ENCODE results near the gene TMEM117. TPM values are rescaled to one million over a fixed set of nuclear protein-coding genes. Genes with fewer than 3 reads are reported as not detected.

Gene TMEM117
- total and polyA plus RNA-seq, 12 donors = 4.0 to 8.5 (median 7.1) TPM

- 89 to 95% methylated on average over 4 of the region's 4 CpGs for WGBS, 2 donors
These were observed 265.6 kb downstream of the TMEM117 start for GRCh38 chr12:44101475-44101874.

GRCh38 chr12:44114906-44115305, 279.0 kb downstream of the TMEM117 start:
- ATAC-seq = no peak
- H3K9me3 ChIP-seq = peaks cover 0 to 8% (median 0%) of the 10 kb centered on the region in 11 donors
- TF ChIP-seq, protein P1, sequence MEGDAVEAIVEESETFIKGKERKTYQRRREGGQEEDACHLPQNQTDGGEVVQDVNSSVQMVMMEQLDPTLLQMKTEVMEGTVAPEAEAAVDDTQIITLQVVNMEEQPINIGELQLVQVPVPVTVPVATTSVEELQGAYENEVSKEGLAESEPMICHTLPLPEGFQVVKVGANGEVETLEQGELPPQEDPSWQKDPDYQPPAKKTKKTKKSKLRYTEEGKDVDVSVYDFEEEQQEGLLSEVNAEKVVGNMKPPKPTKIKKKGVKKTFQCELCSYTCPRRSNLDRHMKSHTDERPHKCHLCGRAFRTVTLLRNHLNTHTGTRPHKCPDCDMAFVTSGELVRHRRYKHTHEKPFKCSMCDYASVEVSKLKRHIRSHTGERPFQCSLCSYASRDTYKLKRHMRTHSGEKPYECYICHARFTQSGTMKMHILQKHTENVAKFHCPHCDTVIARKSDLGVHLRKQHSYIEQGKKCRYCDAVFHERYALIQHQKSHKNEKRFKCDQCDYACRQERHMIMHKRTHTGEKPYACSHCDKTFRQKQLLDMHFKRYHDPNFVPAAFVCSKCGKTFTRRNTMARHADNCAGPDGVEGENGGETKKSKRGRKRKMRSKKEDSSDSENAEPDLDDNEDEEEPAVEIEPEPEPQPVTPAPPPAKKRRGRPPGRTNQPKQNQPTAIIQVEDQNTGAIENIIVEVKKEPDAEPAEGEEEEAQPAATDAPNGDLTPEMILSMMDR (IDR thresholded peaks at IDR 0.05) = no peak
- H3K4me1 ChIP-seq = peaks cover 0 to 14% (median 3%) of the 10 kb centered on the region in 9 donors
- no peaks in the 10 kb centered on the region for H3K36me3 ChIP-seq
- H3K27me3 ChIP-seq = no peaks in the 10 kb centered on the region
- H3K4me3 ChIP-seq = no peak overlapping the region
- DNase-seq = no peak
- intact Hi-C loops (cut with DNase I) = no loop called here
- WGBS, 2 donors = 95 to 98% methylated on average over 2 of the region's 2 CpGs
- H3K27ac ChIP-seq = no peak overlapping the region

More at GRCh38 chr12:44101475-44101874, 265.6 kb downstream of the TMEM117 start:
- Histone ChIP-seq H3K4me1 (peaks cover 0 to 4% (median 0%) of the 10 kb centered on the region in 9 donors), H3K4me3 (no peak overlapping the region), H3K27me3 (no peaks in the 10 kb centered on the region), H3K9me3 (peaks cover 0 to 8% (median 0%) of the 10 kb centered on the region in 11 donors), H3K27ac (no peak overlapping the region), H3K36me3 (no peaks in the 10 kb centered on the region)
- intact Hi-C loops (cut with DNase I) = no loop called here
- no peak for ATAC-seq
- TF ChIP-seq, protein P1 (IDR thresholded peaks at IDR 0.05) = no peak
- DNase-seq = no peak

GRCh38 chr12:44117337-44117736, 281.5 kb downstream of the TMEM117 start:
- H3K27me3 ChIP-seq = no peaks in the 10 kb centered on the region
- WGBS, 2 donors = 90 to 97% methylated on average over 1 of the region's 1 CpG
- no peak for ATAC-seq
- no peaks in the 10 kb centered on the region for H3K36me3 ChIP-seq
- no peak overlapping the region for H3K4me3 ChIP-seq
- TF ChIP-seq, protein P1 (IDR thresholded peaks at IDR 0.05) = no peak
- peaks cover 0 to 28% (median 0%) of the 10 kb centered on the region in 11 donors for H3K9me3 ChIP-seq
- intact Hi-C loops (cut with DNase I) = no loop called here
- DNase-seq = no peak
- peaks cover 0 to 14% (median 3%) of the 10 kb centered on the region in 9 donors for H3K4me1 ChIP-seq
- no peak overlapping the region for H3K27ac ChIP-seq

DNA sequence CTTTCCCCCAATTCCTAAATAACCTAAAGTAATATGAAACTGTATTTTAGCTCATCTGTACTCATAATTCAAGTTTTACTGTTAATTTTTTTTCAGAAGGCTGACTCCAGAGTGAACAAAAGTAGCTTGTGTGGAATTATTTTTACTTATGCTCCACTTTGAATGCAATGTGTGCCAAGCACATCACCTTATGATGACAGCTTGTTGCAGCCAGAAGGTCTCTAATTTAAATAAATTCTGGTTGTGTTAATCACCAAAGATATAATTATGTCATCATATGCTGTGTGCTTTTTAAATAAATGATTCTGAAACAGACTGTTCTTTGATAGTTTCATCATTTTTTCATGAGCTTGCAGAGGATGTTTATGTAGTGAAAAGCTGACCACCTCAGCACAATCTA, 283.1 kb downstream of the TMEM117 start:
- Histone ChIP-seq H3K9me3 (peaks cover 0 to 43% (median 0%) of the 10 kb centered on the region in 11 donors), H3K4me1 (peaks cover 0 to 14% (median 3%) of the 10 kb centered on the region in 9 donors), H3K27me3 (no peaks in the 10 kb centered on the region), H3K27ac (no peak overlapping the region), H3K4me3 (no peak overlapping the region), H3K36me3 (no peaks in the 10 kb centered on the region)
- DNase-seq (no peak), ATAC-seq (no peak)
- intact Hi-C loops (cut with DNase I) = no loop called here
- TF ChIP-seq, protein P1 (IDR thresholded peaks at IDR 0.05) = no peak

Measured in heart right ventricle (tissue), 16 donors.